Nephron (organoid): ENCODE results near the gene USP5.

ENCODE experiments used
- H3K27ac Mint-ChIP-seq, 3 experiments: 2 replicates each; pipeline ENCODE4 v1.8.0; 2020; ENCODE audit warnings: mixed read lengths in 3 of 3, mild to moderate bottlenecking in 2 of 3, moderate library complexity in 1 of 3
- H3K27me3 Mint-ChIP-seq: 2 replicates; pipeline ENCODE4 v1.8.0; 2021; ENCODE audit warnings: low read depth, mild to moderate bottlenecking, moderate library complexity, mixed read lengths
- H3K36me3 Mint-ChIP-seq: 2 replicates; pipeline ENCODE4 v1.8.0; 2020; ENCODE audit warnings: low read depth, mixed read lengths
- H3K4me1 Mint-ChIP-seq: 2 replicates; pipeline ENCODE4 v1.8.0; 2020; ENCODE audit warnings: mixed read lengths
- H3K4me3 Mint-ChIP-seq, 3 experiments: 2 replicates each; pipeline ENCODE4 v1.8.0; 2020; ENCODE audit warnings: mild to moderate bottlenecking in 3 of 3, mixed read lengths in 3 of 3, moderate library complexity in 2 of 3
- H3K9me3 Mint-ChIP-seq: 2 replicates; pipeline ENCODE4 v1.8.0; 2020; ENCODE audit warnings: mixed read lengths
- CTCF ChIP-seq, 3 experiments: fragments of 200-600 bp; sonication (generic); IDR thresholded peaks; one replicate each; pipeline ENCODE4 v1.5.0; 2021; ENCODE audit warnings: antibody characterized with exemption in 3 of 3; ENCODE audit not compliant: unreplicated experiment in 3 of 3

The USP5 gene

GRCh38 chr12:6840761-6841515 lies 11.0 kb upstream of the USP5 start, which contains the start of gene GNB3:
Gene GNB3, plus strand, starts transcription at chr12:6840925. Its CDS starts 363 bp downstream, at chr12:6841288.
- Mint-ChIP-seq H3K4me1 (peaks cover 27% of the 10 kb centered on the region), H3K27me3 (no peaks in the 10 kb centered on the region), H3K9me3 (no peaks in the 10 kb centered on the region), H3K27ac (peak within 1 kb of the TSS; percentile 81 to 88 (median 85)), H3K36me3 (peaks cover 45% of the 10 kb centered on the region), H3K4me3 (peak within 1 kb of the TSS in 2 of 3 experiments; percentile 5 to 45)
- TF ChIP-seq CTCF (IDR thresholded peaks at IDR 0.05; ENCODE audit: unreplicated experiment in 3 of 3) = no peak

DNA sequence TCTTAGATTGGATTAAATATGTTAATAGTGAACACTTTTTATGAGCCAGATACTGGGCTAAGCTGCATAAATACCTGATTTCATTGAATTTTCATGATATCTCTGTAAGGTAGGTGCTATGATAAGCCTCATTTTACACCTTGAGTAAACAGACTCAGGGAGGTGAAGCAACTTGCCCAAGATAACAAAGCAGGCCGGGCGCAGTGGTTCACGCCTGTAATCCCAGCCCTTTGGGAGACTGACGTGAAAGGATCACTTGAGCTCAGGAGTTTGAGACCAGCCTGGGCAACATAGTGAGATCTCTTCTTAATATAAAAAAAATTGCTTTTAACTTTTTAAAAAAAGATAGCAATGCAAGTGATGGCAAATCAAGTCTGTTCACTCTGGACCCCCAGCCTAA lies 9.9 kb upstream of the USP5 start:
- Mint-ChIP-seq H3K36me3 (peaks cover 48% of the 10 kb centered on the region), H3K4me3 (no peak overlapping the region), H3K27ac (no peak overlapping the region), H3K27me3 (no peaks in the 10 kb centered on the region), H3K4me1 (peaks cover 20% of the 10 kb centered on the region), H3K9me3 (no peaks in the 10 kb centered on the region)
- no peak for TF ChIP-seq CTCF (IDR thresholded peaks at IDR 0.05; ENCODE audit: unreplicated experiment in 3 of 3)

- no peak overlapping the region for H3K4me3 Mint-ChIP-seq
- peaks cover 27% of the 10 kb centered on the region for H3K4me1 Mint-ChIP-seq
- H3K27ac Mint-ChIP-seq = no peak overlapping the region
- H3K36me3 Mint-ChIP-seq = peaks cover 52% of the 10 kb centered on the region
- H3K9me3 Mint-ChIP-seq = no peaks in the 10 kb centered on the region
- no peaks in the 10 kb centered on the region for H3K27me3 Mint-ChIP-seq
- TF ChIP-seq CTCF (IDR thresholded peaks at IDR 0.05; ENCODE audit: unreplicated experiment in 3 of 3) = no peak
Measured at GRCh38 chr12:6843118-6843902, 8.6 kb upstream of the USP5 start.

DNA sequence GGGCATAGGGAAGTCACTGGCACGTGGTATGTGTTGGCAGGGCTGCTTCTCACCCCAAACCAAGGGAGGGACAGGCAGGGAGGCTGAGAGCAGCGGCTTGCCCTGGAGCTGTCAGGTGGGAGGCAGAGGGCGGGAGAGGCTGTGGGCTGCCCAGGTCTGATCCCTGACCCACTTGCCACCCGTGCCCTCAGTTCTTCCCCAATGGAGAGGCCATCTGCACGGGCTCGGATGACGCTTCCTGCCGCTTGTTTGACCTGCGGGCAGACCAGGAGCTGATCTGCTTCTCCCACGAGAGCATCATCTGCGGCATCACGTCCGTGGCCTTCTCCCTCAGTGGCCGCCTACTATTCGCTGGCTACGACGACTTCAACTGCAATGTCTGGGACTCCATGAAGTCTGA lies 6.6 kb upstream of the USP5 start:
- no peak for TF ChIP-seq CTCF (IDR thresholded peaks at IDR 0.05; ENCODE audit: unreplicated experiment in 3 of 3)
- H3K4me1 Mint-ChIP-seq = peaks cover 25% of the 10 kb centered on the region
- H3K4me3 Mint-ChIP-seq = no peak overlapping the region
- H3K27me3 Mint-ChIP-seq = no peaks in the 10 kb centered on the region
- no peak overlapping the region for H3K27ac Mint-ChIP-seq
- no peaks in the 10 kb centered on the region for H3K9me3 Mint-ChIP-seq
- H3K36me3 Mint-ChIP-seq = peaks cover 51% of the 10 kb centered on the region

DNA sequence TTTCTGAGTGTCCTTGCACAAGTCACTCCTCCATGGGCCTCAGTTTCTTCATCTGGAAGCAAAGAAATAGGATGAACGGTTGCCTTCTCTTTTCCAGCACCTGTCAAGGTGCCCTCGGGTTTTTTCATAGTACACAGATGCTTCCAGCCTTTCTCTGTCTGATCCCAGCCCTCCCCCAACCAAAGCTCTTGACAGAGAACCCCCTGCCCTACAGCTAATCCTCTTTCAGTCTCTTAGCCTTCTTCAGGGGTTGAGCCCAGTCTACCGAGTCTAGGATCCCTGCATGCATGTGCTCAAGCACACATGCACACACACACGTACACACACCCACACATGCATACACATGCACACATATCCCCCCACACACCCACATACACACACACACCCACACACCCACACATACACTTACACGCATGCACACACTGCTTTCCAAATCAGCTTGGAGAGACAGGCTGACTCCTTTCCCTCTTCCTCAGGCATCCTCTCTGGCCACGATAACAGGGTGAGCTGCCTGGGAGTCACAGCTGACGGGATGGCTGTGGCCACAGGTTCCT lies 5.6 kb upstream of the USP5 start:
- no peaks in the 10 kb centered on the region for H3K9me3 Mint-ChIP-seq
- no peaks in the 10 kb centered on the region for H3K27me3 Mint-ChIP-seq
- no peak overlapping the region for H3K27ac Mint-ChIP-seq
- peaks cover 55% of the 10 kb centered on the region for H3K36me3 Mint-ChIP-seq
- peaks cover 32% of the 10 kb centered on the region for H3K4me1 Mint-ChIP-seq
- no peak for TF ChIP-seq CTCF (IDR thresholded peaks at IDR 0.05; ENCODE audit: unreplicated experiment in 3 of 3)
- H3K4me3 Mint-ChIP-seq = peak overlapping the region in 1 of 3 experiments; percentile 2
